Measurements from ENCODE around the gene CACNA1C.
"Not testable (repeated sequence)": the region's sequence is repeated elsewhere in the genome, so short reads cannot be mapped to it uniquely, and the experiment has no call there.

Gene CACNA1C

DNA sequence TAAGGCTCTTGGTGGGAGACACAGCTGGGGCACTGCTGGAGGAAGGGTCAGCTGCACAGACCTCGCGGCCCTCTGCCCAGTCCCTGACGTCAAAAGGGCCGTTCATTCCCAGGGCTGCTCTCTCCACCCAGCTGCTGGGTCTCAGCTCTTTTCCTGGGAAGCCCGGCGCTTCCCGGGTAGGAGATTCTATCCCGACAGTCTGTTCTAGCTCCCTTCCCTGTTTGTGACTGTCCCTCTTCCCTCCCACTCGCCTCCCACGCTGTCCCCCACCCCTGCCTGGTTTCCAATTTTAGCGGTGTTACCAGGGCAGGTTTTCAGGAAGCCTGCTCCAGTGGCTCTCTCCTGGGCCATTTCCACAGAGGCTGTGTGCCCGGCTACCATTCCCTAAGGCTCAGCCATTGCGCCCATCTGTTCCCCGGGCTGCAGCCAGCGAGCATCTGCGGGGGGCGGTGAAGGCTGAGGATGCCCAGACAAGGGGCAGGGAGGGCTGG is 186.6 kb downstream of the CACNA1C start:
- no peak for DNase-seq

DNA sequence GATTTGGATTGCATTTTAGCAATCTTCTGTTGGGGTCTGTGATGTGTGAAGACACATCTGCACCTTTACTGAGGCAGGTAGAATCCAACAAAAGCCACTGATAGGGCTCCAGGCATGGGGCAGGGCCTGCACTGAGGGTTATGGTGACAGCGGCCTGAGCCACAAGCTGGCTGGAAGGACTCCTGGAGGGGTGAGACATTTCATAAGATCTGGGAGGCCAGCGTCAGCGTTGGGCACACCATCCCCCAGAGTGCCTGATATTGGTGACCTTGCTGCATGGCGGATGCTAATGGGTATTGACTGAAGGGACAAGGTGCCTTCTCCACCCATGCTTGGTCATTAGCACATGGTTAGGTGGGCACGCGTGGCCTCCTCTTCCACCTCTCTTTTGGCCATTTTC is 187.6 kb downstream of the CACNA1C start:
- DNase-seq = no peak

- no peak for DNase-seq
These were observed 188.2 kb downstream of the CACNA1C start for GRCh38 chr12:2240984-2241383.

- DNase-seq = no peak
These were observed 189.4 kb downstream of the CACNA1C start for GRCh38 chr12:2242216-2242615.

DNA sequence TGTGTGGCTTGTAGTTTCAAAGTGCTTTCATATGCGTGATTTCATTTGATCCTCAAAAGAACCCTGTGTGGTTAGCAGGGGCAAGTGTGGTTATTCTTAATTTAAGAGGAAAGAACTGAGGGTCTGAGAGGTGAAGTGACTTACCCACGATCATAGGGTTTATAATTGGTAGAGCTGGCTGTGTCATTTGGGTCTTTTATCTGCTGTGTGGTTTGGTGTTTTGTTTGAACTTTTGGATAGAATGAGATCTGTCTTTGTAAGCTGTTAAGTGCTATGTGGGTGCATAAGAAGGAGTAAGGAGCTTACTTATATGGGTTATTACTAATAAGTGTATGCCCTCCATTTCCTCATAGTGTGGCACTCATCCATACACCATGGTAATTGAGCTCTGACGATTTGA is 190.0 kb downstream of the CACNA1C start:
- DNase-seq = no peak

- no peak for DNase-seq
These were observed 190.5 kb downstream of the CACNA1C start for GRCh38 chr12:2243275-2243674.

GRCh38 chr12:2244013-2244861 is 191.4 kb downstream of the CACNA1C start:
- DNase-seq = no peak

DNA sequence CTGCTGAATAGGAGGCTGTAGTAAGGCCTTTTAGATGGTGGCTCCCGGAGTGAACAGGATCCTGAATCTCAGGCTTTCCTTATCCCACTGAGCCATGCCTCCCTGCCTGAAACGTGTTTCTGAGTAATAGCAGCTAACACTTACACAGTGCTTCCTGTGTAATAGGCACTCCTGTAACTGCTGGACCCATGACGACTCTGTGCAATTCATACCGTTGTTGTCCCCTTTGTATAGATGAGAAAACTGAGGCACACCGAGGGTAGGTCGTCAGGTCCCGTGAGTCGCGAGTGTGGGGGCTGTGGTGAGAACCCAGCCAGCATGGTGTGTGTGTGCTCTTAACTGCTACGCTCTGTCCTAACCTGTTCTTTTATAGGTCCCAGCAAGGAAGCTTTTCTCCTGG is 193.6 kb downstream of the CACNA1C start:
- DNase-seq = no peak

DNA sequence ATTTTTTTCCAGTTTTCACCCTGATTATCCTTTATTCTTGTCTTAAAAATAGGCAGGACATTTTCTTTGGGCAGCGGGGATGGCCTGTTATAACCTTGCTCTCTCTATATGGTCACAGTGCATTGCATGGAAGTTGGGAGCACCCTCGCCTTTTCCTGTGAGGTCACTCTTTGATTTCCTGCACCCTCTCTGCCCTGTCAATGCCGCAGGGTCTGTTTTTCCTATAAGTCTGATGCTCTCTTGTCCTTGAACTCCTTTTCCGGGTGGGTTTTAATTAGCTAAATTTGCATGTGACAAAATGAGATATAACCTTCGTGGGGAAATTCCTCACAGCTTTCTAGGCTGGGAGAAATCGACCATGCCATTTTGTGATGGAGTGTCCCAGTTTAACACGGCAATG is 194.3 kb downstream of the CACNA1C start:
- DNase-seq = no peak

- no peak for DNase-seq
These were observed 194.8 kb downstream of the CACNA1C start for GRCh38 chr12:2247596-2247995.

GRCh38 chr12:2248087-2248900 is 195.5 kb downstream of the CACNA1C start:
- DNase-seq = no peak

DNA sequence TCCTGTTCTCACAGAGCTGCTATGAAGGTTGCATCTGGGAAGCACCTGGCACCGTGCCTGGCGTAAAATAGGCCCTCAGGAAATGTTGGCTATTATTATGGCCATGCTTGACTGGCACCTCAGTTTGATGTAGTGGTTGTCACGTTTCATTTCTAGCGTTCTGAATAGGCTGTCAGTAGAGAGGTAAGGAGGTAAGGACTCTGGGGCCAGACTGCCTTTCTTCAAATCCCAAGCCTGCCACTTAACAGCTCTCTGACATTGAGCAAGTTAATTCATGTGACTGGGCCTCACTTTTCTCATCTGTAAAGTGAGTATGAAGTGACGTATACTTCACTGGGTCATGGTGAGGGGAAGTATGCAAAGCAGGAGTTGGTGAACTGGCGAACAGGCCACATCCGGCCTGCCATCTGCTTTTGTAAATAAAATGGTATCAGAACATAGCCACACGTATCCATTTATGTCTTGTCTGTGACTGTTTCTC is 196.2 kb downstream of the CACNA1C start:
- no peak for DNase-seq

- DNase-seq = no peak
These were observed 198.0 kb downstream of the CACNA1C start for GRCh38 chr12:2250797-2251196.

GRCh38 chr12:2251526-2252209 is 198.9 kb downstream of the CACNA1C start:
- no peak for DNase-seq

GRCh38 chr12:2255311-2255710 is 202.5 kb downstream of the CACNA1C start:
- DNase-seq = no peak

DNA sequence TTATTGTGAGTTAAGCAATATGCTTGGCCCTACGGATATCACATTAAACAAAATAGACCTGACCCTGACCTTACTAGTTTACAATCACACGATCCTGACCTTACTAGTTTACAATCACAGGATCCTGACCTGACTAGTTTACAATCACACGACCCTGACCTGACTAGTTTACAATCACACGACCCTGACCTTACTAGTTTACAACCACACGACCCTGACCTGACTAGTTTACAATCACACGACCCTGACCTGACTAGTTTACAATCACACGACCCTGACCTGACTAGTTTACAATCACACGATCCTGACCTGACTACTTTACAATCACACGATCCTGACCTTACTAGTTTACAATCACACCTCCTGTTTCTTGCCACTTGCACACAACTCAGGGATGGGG is 202.9 kb downstream of the CACNA1C start:
- not testable (repeated sequence) for DNase-seq

- DNase-seq = no peak
These were observed 203.7 kb downstream of the CACNA1C start for GRCh38 chr12:2256453-2256852.

DNA sequence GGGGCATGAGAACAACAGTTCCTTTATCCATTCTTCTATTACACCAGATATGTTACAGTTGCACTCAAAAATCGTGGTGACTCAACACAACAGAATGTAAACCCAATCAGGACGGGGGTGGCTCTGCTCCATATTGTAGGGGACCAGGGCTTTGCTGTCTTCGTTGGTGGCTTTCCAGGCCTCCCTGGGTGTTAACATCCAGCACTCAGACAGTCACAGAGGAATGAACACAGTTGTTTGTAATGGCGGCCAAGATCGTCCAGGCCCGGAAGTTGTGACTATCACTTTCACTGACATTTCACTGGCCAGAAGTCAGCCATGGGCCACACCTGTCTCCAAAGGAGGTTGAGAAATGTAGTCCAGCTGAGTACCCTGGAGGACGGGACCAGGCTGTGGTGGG is 204.1 kb downstream of the CACNA1C start:
- DNase-seq = no peak

- no peak for DNase-seq
These were observed 205.2 kb downstream of the CACNA1C start for GRCh38 chr12:2258025-2258424.

- DNase-seq = no peak
These were observed 206.6 kb downstream of the CACNA1C start for GRCh38 chr12:2259369-2259768.

GRCh38 chr12:2260441-2260840 is 207.7 kb downstream of the CACNA1C start:
- DNase-seq = no peak

DNA sequence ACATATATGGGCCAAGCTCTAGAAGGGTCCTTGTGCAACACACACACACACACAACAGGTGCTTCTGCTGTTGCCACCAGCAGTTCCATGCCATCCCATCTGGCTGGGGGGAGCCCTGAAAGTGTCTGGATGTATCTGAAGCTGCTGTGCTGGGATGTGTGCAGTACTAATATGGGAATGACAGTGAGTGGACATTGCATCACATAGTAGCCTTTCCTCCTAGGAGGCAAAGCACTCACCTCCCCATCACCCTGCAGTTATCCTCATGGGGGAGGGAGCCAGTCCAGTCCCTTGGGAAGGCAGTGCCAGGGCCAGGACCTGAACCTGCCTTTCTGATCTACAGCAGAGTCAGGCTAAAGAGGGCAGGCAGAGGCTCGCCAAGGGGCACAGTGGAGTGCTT is 208.9 kb downstream of the CACNA1C start:
- no peak for DNase-seq

- no peak for DNase-seq
These were observed 209.7 kb downstream of the CACNA1C start for GRCh38 chr12:2262449-2262848.

Measured in CD4-positive, alpha-beta T cell treated with Interleukin-1 beta for 1 hour (primary cell).